Neural progenitor cell (in vitro differentiated cells): ENCODE results near the gene CXorf58.

Source experiments
- EZH2 ChIP-seq: fragments of 200-600 bp; sonication (generic); IDR thresholded peaks from 2 replicates; pipeline ENCODE4 v1.6.1; 2017; ENCODE audit warnings: antibody characterized with exemption, mild to moderate bottlenecking, moderate library complexity
- TF ChIP-seq, protein P1 (sequence below): fragments of 200-600 bp; sonication (generic); IDR thresholded peaks from 2 replicates; pipeline ENCODE4 v1.5.1; 2017; ENCODE audit warnings: antibody characterized with exemption, mild to moderate bottlenecking

DNA sequence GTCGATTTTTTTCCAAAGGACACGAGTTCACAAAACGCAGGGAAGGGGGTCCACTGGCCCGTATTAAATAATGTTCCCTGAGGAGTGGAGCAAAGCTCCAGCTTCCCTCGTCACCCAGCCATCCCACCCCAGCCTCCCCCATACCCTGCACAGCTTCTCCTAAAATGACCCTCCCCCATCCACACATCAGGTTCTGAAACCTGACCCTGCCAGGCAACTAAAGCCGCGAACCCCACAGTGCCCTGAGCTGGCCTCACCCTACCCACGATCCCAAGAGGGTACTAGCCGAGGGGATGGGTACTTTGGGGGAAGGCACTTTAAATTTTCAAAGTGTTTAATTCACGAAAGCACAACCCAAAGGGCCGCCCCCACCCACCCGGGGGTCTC is 702 bp upstream of the CXorf58 start:
- TF ChIP-seq EZH2, result no peak
- TF ChIP-seq, protein P1, sequence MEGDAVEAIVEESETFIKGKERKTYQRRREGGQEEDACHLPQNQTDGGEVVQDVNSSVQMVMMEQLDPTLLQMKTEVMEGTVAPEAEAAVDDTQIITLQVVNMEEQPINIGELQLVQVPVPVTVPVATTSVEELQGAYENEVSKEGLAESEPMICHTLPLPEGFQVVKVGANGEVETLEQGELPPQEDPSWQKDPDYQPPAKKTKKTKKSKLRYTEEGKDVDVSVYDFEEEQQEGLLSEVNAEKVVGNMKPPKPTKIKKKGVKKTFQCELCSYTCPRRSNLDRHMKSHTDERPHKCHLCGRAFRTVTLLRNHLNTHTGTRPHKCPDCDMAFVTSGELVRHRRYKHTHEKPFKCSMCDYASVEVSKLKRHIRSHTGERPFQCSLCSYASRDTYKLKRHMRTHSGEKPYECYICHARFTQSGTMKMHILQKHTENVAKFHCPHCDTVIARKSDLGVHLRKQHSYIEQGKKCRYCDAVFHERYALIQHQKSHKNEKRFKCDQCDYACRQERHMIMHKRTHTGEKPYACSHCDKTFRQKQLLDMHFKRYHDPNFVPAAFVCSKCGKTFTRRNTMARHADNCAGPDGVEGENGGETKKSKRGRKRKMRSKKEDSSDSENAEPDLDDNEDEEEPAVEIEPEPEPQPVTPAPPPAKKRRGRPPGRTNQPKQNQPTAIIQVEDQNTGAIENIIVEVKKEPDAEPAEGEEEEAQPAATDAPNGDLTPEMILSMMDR, result no peak
